PC-3 (cell line): ENCODE results near the gene PARN.

Experiments
- CTCF ChIP-seq: fragments of 300-600 bp; sonication (generic); conservative IDR thresholded peaks from 2 replicates; pipeline ENCODE4 v1.5.1; 2017; ENCODE audit warnings: antibody characterized with exemption, low read depth, mild to moderate bottlenecking, low read length
- EZH2 ChIP-seq: fragments of 300-600 bp; sonication (generic); IDR thresholded peaks from one replicate; pipeline ENCODE4 v1.6.1; 2017; ENCODE audit warnings: antibody characterized with exemption, mild to moderate bottlenecking, low read length; ENCODE audit not compliant: unreplicated experiment
- EZH2phosphoT487 ChIP-seq: fragments of 300-600 bp; sonication (generic); IDR thresholded peaks from 2 replicates; pipeline ENCODE4 v1.6.1; 2018; ENCODE audit warnings: mild to moderate bottlenecking, antibody characterized with exemption, low read length, borderline replicate concordance

- no peak for TF ChIP-seq EZH2
- TF ChIP-seq CTCF = no peak
- TF ChIP-seq EZH2phosphoT487 = no peak
These were observed 182.3 kb downstream of the PARN start for GRCh38 chr16:14447783-14448182.
